Cerebellar cortex (tissue), 1 donor: ENCODE measurements around the gene ZNF750.

Experiments
- DNase-seq: peaks from one replicate; pipeline ENCODE4 v3.0.0-alpha.2; 2015; ENCODE audit warnings: low spot score

ZNF750 gene

GRCh38 chr17:82872591-82873520 lies 33.0 kb upstream of the ZNF750 start:
- DNase-seq = no peak

DNA sequence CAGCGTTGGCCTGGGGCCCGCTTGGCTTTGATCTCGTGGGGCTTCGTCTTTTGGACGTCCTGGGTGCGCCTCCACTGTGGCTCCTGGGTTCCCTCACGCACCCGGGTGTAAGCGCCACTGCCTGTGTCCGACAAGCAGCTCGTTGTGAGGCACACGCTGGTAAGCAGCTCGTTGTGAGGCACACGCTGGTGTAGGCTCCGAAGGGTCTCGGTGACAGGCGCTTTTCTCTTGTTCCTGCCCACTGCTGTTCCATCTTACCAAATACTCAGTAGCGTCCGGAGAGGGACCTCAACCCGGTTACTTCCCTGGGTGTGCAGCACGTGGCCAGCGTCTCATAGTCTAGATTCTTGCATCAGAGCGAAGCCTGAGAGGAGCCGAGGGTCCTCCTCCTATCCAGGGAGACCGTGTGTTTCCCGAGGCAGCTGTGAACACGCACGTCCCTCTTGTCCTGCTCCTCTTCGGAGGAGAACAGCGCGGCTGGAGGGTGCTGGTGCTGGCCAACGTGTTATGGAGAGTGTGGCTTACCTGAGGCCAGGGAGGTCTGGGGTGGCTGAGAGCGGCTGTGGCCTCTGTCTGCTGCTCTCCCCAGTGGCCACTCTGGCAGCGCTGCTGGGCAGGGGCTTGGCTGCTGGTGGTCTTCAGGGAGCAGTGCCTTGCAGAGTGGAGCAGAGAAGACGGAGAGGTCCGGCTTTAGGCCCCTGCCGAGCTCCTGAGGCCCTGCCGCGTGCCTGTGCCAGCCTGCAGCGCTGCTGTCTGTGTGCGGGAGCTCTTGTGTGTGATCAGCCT lies 32.1 kb upstream of the ZNF750 start:
- no peak for DNase-seq

DNA sequence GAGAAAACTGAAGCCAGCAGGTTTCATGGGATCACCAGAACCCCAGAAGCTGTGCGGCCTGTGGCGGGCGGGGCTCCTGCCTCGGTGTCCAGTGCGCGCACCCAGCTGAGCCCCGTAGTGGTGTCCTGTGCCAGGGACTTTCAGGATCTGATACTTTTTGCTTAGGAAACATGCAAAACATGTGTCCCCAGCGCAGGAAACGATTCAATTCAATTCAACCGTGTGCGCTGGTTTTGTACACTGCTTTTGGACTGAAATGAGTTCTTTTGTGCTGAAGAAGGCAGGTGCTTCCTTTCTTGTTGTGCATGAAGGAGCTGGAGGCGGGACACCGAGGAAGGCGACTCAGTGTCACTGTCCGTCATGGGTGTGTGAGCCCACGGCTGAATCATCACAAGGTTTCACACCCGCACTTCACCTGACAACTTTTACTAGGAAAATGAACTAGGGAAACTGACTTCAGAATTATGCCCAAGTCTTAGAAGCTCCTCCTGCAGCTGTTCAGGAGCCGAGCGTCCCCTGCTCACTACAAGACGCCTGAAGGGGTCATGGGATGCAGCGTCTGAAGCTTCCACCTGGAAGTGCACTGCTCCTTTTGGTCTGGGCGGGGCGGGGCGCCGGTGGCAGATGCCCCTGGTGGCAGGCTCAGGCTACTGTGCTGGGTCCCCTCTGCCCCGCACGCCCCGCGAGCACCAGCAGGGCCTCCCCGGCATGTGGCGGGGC lies 31.4 kb upstream of the ZNF750 start:
- no peak for DNase-seq

DNA sequence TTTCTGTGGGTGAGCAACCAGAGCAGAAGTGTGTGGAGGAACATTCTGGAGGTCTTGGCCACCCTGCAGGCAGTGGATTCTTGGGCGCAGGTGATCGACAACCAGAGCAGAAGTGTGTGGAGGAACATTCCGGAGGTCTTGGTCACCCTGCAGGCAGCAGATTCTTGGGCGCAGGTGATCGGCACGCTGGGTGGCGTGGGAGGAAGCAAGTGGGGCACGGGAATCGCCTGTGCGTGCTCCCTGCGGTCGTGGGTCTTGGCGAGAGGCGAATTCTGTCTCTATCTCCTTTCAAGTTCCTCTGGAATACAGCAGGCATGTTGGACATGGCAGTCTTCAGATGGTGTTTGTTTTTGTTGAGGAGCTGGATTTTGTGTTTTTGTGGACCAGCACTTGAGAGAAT lies 30.7 kb upstream of the ZNF750 start:
- no peak for DNase-seq

GRCh38 chr17:82870091-82870491 lies 30.3 kb upstream of the ZNF750 start:
- no peak for DNase-seq

GRCh38 chr17:82869536-82869935 lies 29.7 kb upstream of the ZNF750 start:
- DNase-seq = no peak

DNA sequence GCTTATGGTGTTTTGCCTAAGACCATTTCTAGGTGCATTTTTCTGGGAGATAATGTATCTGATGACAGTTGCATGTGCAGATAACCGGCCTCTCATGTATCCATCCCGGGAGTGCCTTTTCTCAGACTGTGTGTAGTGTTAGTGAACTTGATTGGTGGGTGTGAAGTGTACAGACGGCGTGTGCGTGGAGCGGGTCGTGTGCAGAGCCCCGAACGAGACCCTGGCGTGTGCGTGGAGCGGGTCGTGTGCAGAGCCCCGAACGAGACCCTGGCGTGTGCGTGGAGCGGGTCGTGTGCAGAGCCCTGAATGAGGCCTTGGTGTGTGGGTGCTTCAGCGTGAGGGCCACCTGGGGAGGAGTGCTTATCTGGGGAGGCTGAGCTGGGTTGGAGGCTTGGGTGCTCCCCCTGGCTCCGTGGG lies 28.9 kb upstream of the ZNF750 start:
- DNase-seq = no peak

DNA sequence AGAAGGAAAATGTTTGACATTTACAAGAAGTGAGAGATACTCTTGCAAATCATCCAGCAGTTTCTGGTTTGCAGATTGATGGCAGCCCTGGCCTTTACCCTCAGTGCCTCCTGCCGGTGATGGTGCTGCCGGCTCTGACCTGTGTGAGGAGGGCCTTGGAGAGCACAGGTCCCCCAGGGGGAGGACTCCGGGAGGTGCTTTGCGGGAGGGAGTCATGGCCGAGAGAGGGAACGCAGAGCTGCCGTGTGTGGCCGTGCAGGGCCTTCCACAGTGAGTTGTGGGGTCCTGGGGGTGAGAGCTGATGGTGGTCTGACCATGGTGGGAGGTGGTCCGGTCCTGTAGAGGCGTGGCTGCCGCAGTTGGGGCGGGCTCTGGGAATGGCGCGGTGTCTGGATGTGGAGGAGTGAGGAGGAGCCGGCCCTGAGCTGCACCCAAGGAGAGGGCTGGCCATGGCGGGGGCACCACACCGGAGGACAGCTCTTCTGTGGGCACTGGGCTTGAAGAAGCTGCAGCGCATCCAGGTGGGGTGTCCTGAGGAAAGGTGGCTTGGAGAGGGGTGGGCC lies 28.0 kb upstream of the ZNF750 start:
- DNase-seq = no peak

- DNase-seq = no peak
Observed at GRCh38 chr17:82866590-82867191, 26.9 kb upstream of the ZNF750 start.

GRCh38 chr17:82865774-82866395 lies 26.1 kb upstream of the ZNF750 start:
- no peak for DNase-seq

- no peak for DNase-seq
Observed at GRCh38 chr17:82865274-82865673, 25.5 kb upstream of the ZNF750 start.

DNA sequence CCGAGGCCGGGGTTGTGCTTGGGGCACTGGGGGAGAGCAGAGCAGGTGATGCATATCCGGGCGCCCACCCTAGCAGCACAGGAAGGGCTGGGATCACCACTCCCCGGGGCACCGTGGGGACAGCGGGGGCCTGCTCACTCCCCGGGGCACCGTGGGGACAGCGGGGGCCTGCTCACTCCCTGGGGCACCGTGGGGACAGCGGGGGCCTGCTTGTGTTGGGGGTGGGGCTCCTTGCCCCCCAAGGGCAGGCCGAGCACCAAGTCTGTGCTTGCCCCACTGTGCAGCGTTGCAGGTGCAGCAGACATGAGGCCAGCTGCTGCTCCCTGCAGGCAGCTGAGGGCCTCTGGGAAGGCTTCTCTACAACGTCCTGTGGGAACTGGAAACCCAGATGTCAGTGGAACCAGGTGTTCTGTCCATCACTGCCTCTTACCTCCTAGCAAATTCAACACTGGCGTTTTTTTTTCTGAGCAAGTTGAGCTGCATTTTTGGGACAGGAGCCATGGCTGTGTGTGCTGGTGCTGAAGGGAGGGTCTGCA lies 25.0 kb upstream of the ZNF750 start:
- no peak for DNase-seq

DNA sequence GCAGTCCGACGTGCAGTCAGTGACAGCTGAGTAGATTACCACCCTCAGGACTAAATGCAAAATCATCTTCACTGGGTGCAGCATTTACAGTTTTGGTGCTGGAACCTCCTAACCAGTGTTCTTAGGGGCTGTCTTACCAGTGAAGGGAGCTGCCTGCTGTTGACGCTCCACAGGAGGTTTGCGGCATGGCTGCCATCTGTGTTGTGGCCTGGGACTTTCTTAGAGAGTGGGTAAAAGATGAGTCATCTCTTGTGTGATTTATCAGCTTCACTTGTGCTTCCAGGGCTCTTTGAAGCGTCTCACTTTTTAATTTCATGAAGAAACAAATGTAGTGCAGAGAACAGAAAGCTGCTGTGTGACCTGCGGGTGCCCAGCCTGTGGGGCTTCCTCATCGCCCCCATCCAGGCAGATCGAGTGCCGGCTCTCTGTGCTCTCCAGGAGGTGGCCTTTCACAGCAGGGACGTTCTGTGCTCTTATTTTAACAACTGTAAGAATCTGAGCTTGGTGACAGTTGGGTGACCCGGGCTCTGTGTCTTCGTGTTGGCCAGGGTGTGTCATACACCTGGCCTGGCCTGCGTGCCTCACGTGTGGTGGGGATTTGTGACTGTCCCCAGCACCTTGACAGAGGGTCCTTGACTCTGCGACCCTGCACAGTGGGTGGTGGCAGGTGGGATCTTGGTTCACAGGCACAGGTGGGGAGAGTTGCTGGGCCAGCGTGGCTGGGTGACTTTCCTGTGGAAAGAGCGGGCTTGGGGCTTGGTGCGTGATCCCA lies 24.3 kb upstream of the ZNF750 start:
- DNase-seq = no peak

- no peak for DNase-seq
Observed at GRCh38 chr17:82863383-82863940, 23.6 kb upstream of the ZNF750 start.

DNA sequence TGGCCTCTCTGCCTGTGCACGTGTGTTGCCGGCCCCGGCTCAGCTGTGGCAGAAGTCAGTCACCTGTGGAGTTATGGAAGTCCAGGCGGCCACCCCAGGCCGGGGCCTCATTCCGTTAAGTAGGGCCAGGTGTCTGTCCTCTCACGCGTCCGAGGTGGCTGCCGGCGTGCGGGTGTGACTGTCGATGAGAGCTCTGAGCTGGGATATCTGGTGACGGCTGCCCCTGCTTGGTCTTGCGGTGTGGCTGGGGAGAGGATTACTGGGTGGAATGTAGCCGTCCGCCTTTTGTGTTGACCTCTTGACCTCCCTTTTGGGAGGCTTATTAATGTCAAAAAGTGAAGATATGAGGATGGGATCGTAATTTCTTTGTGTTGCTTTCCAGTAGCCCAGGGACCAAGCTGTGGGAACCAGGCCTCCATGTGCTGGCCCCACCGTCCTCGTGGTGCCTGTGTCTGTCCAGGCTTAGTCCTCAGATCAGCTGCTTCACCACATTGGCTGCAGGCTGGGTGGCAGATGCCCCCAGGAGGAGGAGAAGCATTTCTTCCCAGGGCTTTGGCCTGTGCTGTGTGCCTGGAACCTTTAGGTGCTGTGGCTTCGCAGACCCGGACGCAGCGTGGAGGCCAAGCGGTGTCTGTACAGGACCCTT lies 23.0 kb upstream of the ZNF750 start:
- no peak for DNase-seq

DNA sequence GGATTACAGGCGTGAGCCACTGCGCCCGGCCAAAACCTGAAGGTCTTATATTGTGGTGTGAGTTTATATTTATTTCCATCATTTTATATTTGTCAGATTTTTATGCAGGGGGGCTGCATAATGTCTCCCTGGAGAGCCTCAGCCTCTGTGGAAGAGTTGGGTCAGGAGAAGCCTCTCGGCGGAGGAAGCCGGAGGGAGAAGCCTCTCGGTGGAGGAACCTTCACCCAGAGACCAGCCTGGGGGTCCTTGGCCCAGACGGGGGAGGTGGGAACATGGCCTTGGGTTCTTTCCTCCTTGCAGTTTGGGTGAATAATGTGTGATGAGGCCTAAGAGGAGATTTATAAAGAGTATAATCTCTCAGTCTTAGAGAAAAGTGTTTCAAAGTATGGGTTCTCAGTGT lies 22.4 kb upstream of the ZNF750 start:
- no peak for DNase-seq

GRCh38 chr17:82861393-82861775 lies 21.6 kb upstream of the ZNF750 start:
- no peak for DNase-seq

GRCh38 chr17:82860606-82861392 lies 21.0 kb upstream of the ZNF750 start:
- DNase-seq = no peak
